Gastrocnemius medialis (tissue), 4 donors: Measurements from ENCODE around the gene STX8. TPM values are rescaled to one million over a fixed set of nuclear protein-coding genes. Genes with fewer than 3 reads are reported as not detected.
A peak's percentile ranks its signal among the peaks of the same experiment; 100 is the strongest.

Experiments used
- ATAC-seq, 2 donors: fragments of 150-250 bp; one replicate each; pipeline ENCODE4 v1.9.1; 2016
- DNase-seq, 2 donors: peaks; one replicate each; pipeline ENCODE4 v3.0.0-alpha.2; 2019
- H3K27ac ChIP-seq, 4 donors: fragments of 200-600 bp; sonication (generic); 1 replicate in 1 of 4; 2 replicates in 3 of 4; pipeline ENCODE4 v1.5.1; 2016 to 2018; ENCODE audit warnings: mild to moderate bottlenecking in 2 of 4, moderate library complexity in 1 of 4
- H3K27me3 ChIP-seq, 3 donors: fragments of 200-600 bp; sonication (generic) in 2 of 3; 1 replicate in 1 of 3; 2 replicates in 2 of 3; pipeline versions ENCODE4 v1.5.1 to v1.6.0; 2016 to 2019; ENCODE audit warnings: mild to moderate bottlenecking in 1 of 3, moderate library complexity in 1 of 3
- H3K36me3 ChIP-seq, 2 donors: fragments of 200-600 bp; sonication (generic) in 1 of 2; one replicate each; pipeline ENCODE4 v1.5.1; 2017 to 2018
- H3K4me1 ChIP-seq, 2 donors: fragments of 200-600 bp; sonication (generic) in 1 of 2; one replicate each; pipeline ENCODE4 v1.5.1; 2016 to 2017; ENCODE audit warnings: mild to moderate bottlenecking in 2 of 2
- H3K4me3 ChIP-seq, 4 donors: fragments of 200-600 bp; sonication (generic) in 3 of 4; 1 replicate in 1 of 4; 2 replicates in 3 of 4; pipeline ENCODE4 v1.5.1; 2016 to 2019; ENCODE audit warnings: mild to moderate bottlenecking in 2 of 4
- H3K9me3 ChIP-seq, 3 donors: fragments of 200-600 bp; sonication (generic) in 2 of 3; 1 replicate in 1 of 3; 2 replicates in 2 of 3; pipeline ENCODE4 v1.5.1; 2016 to 2019
- POLR2A ChIP-seq, 2 donors: fragments of 450-650 bp; IDR thresholded peaks; one replicate each; pipeline ENCODE4 v1.6.1; 2017; ENCODE audit warnings: antibody characterized with exemption in 2 of 2, mild to moderate bottlenecking in 2 of 2, moderate library complexity in 2 of 2
- in situ Hi-C, 4 donors: fragments of 200-750 bp; cut with MboI; loops; one replicate each; pipeline versions ENCODE4 v1.15.0 to v1.8.0; 2017; ENCODE audit warnings: low sequenced_read_pairs in 4 of 4
- intact Hi-C: fragments of 100-400 bp; cut with DNase I; formaldehyde crosslinking; loops from one replicate; pipeline ENCODE4 v1.15.1; 2023; ENCODE audit warnings: low total_unique reads
- total RNA-seq, 4 donors: library from RNA; depleted of rRNA; stranded (reverse); fragments of >200 nt; gene quantifications; one replicate each; pipeline versions ENCODE4 v1.1.0 to v1.2.3, GENCODE V29; 2016
- TF ChIP-seq, protein P1 (sequence below), 5 experiments: fragments of 450-650 bp in 3 of 5; fragments of 200-600 bp in 2 of 5; sonication (generic) in 2 of 5; IDR thresholded peaks in 4 of 5; conservative IDR thresholded peaks in 1 of 5; 1 replicate in 4 of 5; 2 replicates in 1 of 5; pipeline ENCODE4 v1.5.1; 2016 to 2019; ENCODE audit warnings: antibody characterized with exemption in 5 of 5, mild to moderate bottlenecking in 3 of 5, moderate library complexity in 3 of 5

The STX8 gene
- total RNA-seq, 4 donors from 2014 or later, result 39.1 to 67.7 (median 58.2) TPM

DNA sequence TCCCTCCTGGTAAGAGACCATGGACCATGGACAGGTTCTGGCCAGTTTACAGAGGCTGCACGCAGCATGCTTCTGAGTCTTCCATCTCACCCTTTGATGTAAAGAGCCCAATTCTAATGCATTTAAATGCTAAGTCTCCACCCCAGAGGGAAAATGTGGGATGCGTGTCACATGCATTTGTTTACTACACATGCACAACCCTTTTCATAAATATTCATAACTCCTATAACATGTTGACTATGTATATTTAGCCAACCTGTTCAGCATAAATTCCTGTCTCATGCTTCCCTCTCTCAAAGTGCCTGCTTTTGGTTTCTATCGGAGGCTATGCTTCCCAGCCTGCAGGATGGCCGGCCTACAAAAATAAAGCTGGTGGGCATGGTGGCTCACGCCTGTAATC is 260.3 kb downstream of the STX8 start:
- Histone ChIP-seq H3K27ac (no peak overlapping the region), H3K36me3 (no peaks in the 10 kb centered on the region), H3K4me3 (no peak overlapping the region), H3K27me3 (no peaks in the 10 kb centered on the region), H3K4me1 (peaks cover 4 to 8% of the 10 kb centered on the region in 2 donors), H3K9me3 (no peaks in the 10 kb centered on the region)
- DNase-seq (no peak), ATAC-seq (no peak)
- intact Hi-C loops, result no loop called here
- in situ Hi-C loops, result no loop called here
- no peak for TF ChIP-seq POLR2A (IDR thresholded peaks at IDR 0.05)
- TF ChIP-seq, protein P1, sequence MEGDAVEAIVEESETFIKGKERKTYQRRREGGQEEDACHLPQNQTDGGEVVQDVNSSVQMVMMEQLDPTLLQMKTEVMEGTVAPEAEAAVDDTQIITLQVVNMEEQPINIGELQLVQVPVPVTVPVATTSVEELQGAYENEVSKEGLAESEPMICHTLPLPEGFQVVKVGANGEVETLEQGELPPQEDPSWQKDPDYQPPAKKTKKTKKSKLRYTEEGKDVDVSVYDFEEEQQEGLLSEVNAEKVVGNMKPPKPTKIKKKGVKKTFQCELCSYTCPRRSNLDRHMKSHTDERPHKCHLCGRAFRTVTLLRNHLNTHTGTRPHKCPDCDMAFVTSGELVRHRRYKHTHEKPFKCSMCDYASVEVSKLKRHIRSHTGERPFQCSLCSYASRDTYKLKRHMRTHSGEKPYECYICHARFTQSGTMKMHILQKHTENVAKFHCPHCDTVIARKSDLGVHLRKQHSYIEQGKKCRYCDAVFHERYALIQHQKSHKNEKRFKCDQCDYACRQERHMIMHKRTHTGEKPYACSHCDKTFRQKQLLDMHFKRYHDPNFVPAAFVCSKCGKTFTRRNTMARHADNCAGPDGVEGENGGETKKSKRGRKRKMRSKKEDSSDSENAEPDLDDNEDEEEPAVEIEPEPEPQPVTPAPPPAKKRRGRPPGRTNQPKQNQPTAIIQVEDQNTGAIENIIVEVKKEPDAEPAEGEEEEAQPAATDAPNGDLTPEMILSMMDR (IDR thresholded peaks at IDR 0.05 in 4 of 5, conservative IDR thresholded peaks at IDR 0.05 in 1 of 5), result no peak

DNA sequence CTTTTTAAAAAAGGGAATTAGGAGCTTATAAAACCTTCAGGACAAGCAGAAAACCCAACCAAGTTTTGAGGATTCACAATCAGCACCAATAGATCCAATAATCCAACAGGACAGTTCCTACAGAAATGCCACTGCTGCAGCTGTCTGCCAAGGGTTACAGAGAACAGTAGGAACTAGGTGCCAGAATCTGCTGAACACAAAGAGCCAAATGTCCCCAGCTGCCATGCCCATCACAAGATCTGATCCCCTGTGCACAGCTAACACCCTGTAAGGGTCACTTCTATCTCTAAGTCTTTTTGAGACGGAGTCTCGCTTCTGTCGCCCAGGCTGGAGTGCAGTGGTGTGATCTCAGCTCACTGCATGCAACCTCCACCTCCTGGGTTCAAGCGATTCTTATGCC is 262.3 kb downstream of the STX8 start:
- in situ Hi-C loops, result no loop called here
- intact Hi-C loops, result no loop called here
- peak in 1 of 2 donors; percentile 61 for ATAC-seq

DNA sequence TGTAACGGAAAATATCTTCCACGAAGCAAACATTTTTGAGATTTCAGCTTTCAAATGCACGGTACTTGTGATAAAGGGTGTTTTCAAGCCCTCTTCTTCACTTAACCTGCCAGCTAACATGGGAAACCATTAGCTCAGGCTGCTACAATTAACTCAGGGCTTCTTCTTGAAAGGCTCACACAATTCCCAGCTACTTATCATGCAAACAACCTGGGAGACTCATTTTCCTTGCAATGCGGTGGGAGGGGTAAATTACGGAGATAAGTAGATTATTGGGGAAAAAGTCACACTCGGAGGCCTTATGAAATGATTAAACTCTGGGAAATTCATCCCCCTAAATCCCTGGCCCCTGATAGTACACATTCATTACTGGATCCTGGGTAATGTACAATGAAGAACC is 266.4 kb downstream of the STX8 start:
- H3K27ac ChIP-seq, result no peak overlapping the region
- H3K9me3 ChIP-seq, result no peaks in the 10 kb centered on the region
- no peak overlapping the region for H3K4me3 ChIP-seq
- H3K4me1 ChIP-seq, result peaks cover 4 to 8% of the 10 kb centered on the region in 2 donors
- H3K36me3 ChIP-seq, result no peaks in the 10 kb centered on the region
- no peak for DNase-seq
- TF ChIP-seq POLR2A (IDR thresholded peaks at IDR 0.05), result no peak
- TF ChIP-seq, protein P1 (IDR thresholded peaks at IDR 0.05 in 4 of 5, conservative IDR thresholded peaks at IDR 0.05 in 1 of 5), result no peak
- no peak for ATAC-seq
- intact Hi-C loops (no loop called here), in situ Hi-C loops (no loop called here)
- H3K27me3 ChIP-seq, result no peaks in the 10 kb centered on the region

More for the DNA sequence above, 262.3 kb downstream of the STX8 start:
- DNase-seq, result no peak
- no peaks in the 10 kb centered on the region for H3K9me3 ChIP-seq
- TF ChIP-seq, protein P1 (IDR thresholded peaks at IDR 0.05 in 4 of 5, conservative IDR thresholded peaks at IDR 0.05 in 1 of 5), result no peak
- no peak for TF ChIP-seq POLR2A (IDR thresholded peaks at IDR 0.05)
- peaks cover 4 to 8% of the 10 kb centered on the region in 2 donors for H3K4me1 ChIP-seq
- H3K27me3 ChIP-seq, result no peaks in the 10 kb centered on the region
- no peak overlapping the region for H3K4me3 ChIP-seq
- no peaks in the 10 kb centered on the region for H3K36me3 ChIP-seq
- no peak overlapping the region for H3K27ac ChIP-seq

DNA sequence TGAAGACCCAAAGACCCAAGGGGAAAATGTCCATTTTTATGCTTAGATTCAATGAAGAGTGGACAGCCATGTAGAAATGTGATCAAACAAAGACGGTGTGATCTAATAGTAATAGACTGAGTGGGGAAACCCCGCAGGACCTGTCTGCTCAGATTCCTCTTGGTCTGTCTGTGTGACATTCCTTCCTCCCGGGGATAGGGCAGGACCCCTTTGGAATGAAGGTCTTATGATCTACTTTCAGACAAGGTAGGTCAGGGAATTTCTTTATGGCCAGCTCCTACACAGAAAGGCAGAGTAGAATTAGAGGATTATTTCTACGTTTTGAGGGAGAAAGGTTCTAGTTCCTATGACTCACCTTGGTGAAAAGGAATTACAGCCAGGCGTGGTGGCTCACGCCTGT is 267.6 kb downstream of the STX8 start:
- TF ChIP-seq, protein P1 (IDR thresholded peaks at IDR 0.05 in 4 of 5, conservative IDR thresholded peaks at IDR 0.05 in 1 of 5), result no peak
- no peak for TF ChIP-seq POLR2A (IDR thresholded peaks at IDR 0.05)
- Histone ChIP-seq H3K4me3 (no peak overlapping the region), H3K9me3 (no peaks in the 10 kb centered on the region), H3K27ac (no peak overlapping the region), H3K4me1 (no peaks in the 10 kb centered on the region), H3K36me3 (no peaks in the 10 kb centered on the region), H3K27me3 (no peaks in the 10 kb centered on the region)
- intact Hi-C loops, result no loop called here
- ATAC-seq, result no peak
- in situ Hi-C loops, result no loop called here
- DNase-seq, result no peak

DNA sequence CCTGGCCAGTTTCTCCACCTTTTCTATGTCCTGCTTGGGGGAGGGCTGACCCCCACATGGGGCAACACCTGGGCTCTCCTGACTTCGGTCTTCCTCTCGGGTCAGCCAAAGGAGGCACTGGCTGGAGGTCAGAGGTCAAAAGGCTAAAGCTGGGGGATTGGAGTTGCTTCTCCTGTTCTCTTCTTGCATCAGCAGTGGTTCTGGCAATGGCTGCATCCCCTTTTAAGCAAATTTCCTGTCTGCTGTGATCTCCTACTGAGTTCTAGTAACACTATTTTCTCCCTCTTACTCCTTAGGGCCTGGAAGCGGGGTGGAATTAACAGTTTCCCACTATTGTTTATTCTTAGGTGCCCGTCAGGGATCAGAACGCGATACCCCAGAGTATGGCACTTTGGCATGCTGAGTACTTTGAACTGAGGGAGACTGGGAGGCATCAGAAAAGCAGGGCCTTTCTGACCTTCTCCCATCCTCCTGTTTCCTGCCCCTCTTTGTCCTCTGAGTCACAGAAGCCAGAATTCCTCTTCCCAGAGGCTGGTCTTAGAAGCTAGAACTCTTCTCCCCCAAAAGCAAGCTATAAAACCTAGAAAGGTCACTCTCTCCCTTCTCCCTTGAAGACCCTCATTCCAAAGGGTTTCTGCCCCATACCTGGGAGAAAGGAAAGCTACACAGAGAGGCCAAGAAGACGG is 268.2 kb downstream of the STX8 start:
- intact Hi-C loops, result no loop called here
- Histone ChIP-seq H3K36me3 (no peaks in the 10 kb centered on the region), H3K27ac (no peak overlapping the region), H3K27me3 (no peaks in the 10 kb centered on the region), H3K9me3 (no peaks in the 10 kb centered on the region), H3K4me3 (no peak overlapping the region), H3K4me1 (no peaks in the 10 kb centered on the region)
- in situ Hi-C loops, result no loop called here
- no peak for DNase-seq
- no peak for TF ChIP-seq POLR2A (IDR thresholded peaks at IDR 0.05)
- TF ChIP-seq, protein P1 (IDR thresholded peaks at IDR 0.05 in 4 of 5, conservative IDR thresholded peaks at IDR 0.05 in 1 of 5), result no peak
- ATAC-seq, result no peak
